Astrocyte of the spinal cord (primary cell): ENCODE results near the gene FGF11.
"Not testable (repeated sequence)": the region's sequence is repeated elsewhere in the genome, so short reads cannot be mapped to it uniquely, and the experiment has no call there.

Experiments
- DNase-seq: peaks from one replicate; pipeline ENCODE4 v3.0.0; 2011; ENCODE audit warnings: low read depth, low spot score
- H3K4me3 ChIP-seq: 2 replicates; pipeline ENCODE4 v1.5.1; 2011; ENCODE audit warnings: low read depth, mild to moderate bottlenecking, low read length, moderate library complexity
- in situ Hi-C: cut with HindIII; loops from 2 replicates; pipeline ENCODE4 v1.10.0; 2017; ENCODE audit warnings: low sequenced_read_pairs
- TF ChIP-seq, protein P1 (sequence below): IDR thresholded peaks from 2 replicates; pipeline ENCODE4 v1.5.1; 2012; ENCODE audit warnings: low read depth, mild to moderate bottlenecking, low read length, inconsistent platforms

FGF11 gene

DNA sequence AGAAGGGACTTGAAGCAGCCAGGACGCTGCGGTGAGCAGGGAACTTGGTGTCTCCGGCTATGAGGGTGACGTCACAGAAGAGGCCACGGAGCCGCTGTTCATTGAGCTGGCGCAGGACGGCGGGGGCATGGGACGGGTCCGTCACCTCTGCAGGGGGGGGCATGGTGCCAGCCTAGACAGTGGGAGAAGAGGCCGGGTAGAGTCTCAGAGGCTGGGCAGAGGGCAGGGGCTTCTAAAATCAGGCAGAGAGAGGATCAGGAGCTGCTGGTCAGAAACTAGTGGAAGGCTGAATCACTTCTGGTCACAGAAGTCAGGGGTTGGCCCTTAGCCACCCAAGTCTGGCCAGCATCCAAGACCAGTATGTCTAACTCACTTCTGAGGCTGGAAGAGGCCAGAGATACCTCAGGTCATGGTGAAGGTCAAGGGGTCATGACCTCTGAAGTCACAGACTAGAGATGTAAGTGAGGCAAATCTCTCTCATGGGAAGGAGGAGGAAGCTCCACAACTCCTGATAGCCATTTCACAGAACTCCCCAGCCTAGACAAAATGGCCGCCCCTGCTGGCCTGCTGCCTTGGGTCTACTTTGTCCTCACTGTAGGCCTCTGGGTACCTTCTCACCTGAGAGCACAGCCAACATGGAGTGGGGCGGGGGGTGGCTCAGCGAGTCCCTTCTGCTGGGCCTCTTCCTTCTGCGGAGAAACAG lies 27.5 kb downstream of the FGF11 start:
- TF ChIP-seq, protein P1, sequence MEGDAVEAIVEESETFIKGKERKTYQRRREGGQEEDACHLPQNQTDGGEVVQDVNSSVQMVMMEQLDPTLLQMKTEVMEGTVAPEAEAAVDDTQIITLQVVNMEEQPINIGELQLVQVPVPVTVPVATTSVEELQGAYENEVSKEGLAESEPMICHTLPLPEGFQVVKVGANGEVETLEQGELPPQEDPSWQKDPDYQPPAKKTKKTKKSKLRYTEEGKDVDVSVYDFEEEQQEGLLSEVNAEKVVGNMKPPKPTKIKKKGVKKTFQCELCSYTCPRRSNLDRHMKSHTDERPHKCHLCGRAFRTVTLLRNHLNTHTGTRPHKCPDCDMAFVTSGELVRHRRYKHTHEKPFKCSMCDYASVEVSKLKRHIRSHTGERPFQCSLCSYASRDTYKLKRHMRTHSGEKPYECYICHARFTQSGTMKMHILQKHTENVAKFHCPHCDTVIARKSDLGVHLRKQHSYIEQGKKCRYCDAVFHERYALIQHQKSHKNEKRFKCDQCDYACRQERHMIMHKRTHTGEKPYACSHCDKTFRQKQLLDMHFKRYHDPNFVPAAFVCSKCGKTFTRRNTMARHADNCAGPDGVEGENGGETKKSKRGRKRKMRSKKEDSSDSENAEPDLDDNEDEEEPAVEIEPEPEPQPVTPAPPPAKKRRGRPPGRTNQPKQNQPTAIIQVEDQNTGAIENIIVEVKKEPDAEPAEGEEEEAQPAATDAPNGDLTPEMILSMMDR = no peak
- in situ Hi-C loops = no loop called here
- peak; percentile 49 for DNase-seq
- H3K4me3 ChIP-seq = no peak overlapping the region

DNA sequence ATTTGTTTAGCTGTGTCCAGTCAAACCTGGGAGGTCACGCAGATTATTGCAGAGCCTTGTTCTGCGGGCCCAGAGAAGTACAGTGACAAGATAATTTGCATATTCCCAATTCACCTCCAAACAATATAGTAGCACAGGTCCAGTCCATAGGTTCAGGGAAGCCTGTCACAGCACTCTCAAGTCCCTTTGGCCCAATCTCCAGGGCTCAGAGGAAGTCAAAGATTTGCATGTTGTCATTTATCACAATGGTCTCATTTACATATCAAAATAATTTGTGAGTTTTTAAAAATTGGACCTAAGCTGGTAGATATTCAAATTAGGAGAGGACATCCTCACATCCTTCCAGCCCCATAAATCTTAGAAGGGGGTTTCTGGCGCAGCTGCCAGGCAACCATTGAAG lies 28.2 kb downstream of the FGF11 start:
- no peak overlapping the region for H3K4me3 ChIP-seq
- DNase-seq = no peak
- in situ Hi-C loops = no loop called here
- TF ChIP-seq, protein P1 = no peak

DNA sequence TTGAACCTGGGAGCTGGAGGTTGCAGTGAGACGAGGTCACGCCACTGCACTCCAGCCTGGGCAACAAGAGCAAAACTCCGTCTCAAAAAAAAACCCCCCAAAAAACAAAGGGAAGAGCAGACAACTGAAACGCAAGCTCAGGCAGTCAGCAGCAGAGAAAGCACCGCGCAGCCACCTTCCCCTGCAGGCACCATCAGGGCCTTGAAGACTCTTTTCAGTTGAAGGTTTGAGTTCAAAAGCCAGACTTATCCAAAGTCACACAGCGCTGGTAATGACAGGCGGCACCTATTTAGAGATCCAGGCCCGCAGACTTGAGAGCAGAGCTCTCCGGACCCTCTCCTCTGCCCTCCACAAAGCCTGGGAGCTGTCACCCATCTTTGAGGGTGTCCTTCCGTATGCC lies 29.0 kb downstream of the FGF11 start:
- in situ Hi-C loops = no loop called here
- no peak for DNase-seq
- TF ChIP-seq, protein P1 = no peak
- no peak overlapping the region for H3K4me3 ChIP-seq

DNA sequence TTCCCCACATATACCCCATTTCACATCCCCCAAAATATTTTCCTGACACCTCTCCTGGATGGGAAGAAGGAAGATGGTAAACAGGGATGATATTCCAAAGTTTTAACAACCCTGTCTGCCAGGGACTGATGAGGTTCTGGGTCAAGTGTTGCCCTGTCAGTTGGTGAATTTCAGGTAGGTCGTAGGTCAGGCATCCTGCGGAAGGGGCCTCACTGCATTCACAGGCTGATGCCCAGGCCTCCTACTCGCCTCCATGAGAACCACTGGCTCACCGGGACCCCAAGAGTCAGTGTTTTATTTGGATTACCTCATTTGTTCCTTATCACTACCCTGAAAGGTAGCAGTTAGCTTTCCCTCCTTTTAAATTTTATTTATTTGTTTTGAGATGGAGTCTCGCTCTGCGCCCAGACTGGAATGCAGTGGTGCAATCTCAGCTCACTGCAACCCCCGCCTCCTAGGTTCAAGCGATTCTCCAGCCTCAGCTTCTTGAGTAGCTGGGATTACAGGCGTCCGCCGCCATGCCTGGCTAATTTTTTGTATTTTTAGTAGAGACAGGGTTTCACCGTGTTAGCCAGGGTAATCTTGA lies 29.6 kb downstream of the FGF11 start:
- in situ Hi-C loops = no loop called here
- no peak for DNase-seq
- no peak overlapping the region for H3K4me3 ChIP-seq
- TF ChIP-seq, protein P1 = no peak

DNA sequence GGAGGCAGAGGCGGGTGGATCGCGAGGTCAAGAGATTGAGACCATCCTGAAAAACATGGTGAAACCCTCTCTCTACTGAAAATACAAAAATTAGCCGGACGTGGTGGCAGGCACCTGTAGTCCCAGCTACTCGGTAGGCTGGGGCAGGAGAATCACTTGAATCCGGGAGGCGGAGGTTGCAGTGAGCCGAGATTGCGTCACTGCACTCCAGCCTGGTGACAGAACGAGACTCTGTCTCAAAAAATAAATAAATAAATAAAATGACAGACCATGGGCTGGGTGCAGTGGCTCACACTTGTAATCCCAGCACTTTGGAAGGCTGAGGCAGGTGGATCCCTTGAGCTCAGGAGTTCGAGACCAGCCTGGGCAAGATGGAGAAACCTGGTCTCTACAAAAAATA lies 30.5 kb downstream of the FGF11 start:
- H3K4me3 ChIP-seq, DNase-seq, in situ Hi-C loops: not testable (repeated sequence)

DNA sequence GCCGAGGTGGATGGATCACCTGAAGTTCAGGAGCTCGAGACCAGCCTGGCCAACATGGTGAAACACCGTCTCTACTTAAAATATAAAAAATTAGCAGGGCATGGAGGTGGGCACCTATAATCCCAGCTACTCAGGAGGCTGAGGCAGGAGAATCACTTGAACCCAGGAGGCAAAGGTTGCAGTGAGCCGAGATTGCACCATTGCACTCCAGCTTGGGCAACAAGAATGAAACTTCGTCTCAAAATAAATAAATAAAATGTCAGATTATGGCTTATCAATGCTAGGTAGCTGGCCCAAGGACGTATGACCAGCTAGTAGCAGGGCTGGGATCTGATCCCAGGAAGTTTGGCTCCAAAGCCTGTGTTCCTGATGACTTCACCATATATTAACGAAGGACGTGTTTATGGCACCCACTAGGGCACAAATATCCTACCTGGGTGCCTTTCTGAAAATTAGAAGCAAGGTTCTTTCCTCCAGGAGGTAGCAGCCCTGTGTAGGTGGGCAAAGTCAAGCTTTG lies 31.2 kb downstream of the FGF11 start:
- H3K4me3 ChIP-seq, in situ Hi-C loops, DNase-seq: not testable (repeated sequence)

DNA sequence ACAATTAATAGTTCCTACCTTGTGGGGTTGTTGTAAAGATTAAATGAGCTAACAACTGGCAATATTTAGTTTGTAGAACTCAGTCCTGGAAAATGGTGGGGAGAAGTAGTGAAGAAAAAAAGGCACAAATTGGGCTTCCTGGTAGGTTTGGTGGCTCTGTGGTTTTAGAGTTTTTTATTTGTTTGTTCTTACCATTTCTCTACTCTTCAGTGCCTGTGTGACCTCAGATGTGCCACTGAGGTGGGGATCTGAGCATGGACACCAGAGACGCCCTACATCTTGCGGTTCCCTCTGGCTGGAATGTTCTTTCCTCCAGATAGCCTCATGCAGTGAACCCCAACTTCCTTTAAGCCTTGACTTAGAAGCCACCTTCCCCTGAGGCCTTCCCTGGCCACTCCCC lies 32.4 kb downstream of the FGF11 start:
- no peak overlapping the region for H3K4me3 ChIP-seq
- no peak for DNase-seq
- TF ChIP-seq, protein P1 = no peak
- in situ Hi-C loops = no loop called here

DNA sequence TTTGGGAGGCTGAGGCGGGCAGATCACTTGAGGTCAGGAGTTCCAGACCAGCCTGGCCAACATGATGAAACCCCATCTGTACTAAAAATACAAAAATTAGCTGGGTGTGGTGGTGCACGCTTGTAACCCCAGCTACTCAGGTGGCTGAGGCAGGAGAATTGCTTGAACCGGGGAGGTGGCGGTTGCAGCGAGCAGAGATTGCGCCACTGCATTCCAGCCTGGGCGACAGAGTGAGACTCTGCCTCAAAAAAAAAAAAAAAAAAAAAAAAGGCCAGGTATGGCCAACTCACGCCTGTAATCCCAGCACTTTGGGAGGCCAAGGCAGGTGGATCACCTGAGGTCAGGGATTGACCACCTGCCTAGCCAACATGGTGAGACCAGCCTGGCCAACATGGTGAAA lies 35.5 kb downstream of the FGF11 start:
- in situ Hi-C loops = not testable (repeated sequence)

More for the DNA sequence above, 35.5 kb downstream of the FGF11 start:
- not testable (repeated sequence) for H3K4me3 ChIP-seq, DNase-seq
